ENCODE results near the gene ASPM. TPM values are rescaled to one million over a fixed set of nuclear protein-coding genes. Genes with fewer than 3 reads are reported as not detected.

The ASPM gene
- total and polyA plus RNA-seq, 2 of the 4 experiments (the other 2 are of a cell fraction), result 7.1 to 27.8 TPM

DNA sequence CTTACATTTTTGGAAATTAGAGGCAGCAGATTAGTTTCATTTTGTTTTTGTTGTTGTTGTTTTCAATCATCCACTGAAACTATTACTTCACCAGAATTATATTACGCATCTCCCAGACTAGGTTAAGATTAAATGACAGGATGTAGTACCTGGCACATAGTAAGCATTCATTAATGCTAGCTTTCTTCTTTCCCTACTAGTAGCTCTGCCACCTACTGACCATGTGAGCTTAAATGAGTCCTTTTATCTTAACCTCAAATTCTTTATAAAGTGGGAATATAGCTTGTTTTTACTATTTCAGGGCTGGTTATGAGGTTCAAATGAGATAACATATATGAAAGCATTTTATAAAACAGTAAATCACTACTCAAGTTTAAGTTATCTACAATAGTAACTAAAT, 10.2 kb upstream of the ASPM start:
- TSS peak; percentile 25 for BruUV-seq (replicated peaks)
- H4K5ac ChIP-seq (ENCODE audit: low read depth, low read length), result no peak overlapping the region
- H4K91ac ChIP-seq (ENCODE audit: insufficient read depth, low read depth, low read length), result no peak overlapping the region
- TF ChIP-seq RFX5 (IDR thresholded peaks at IDR 0.05; ENCODE audit: low read depth, low read length) (no peak), FOS (IDR thresholded peaks at IDR 0.05; ENCODE audit: low read depth, low read length) (no peak)
- peaks cover 3% of the 10 kb centered on the region for H3K36me3 ChIP-seq (ENCODE audit: control insufficient read depth, insufficient read depth, low read length)
- H2BK15ac ChIP-seq (ENCODE audit: low read depth, low read length), result no peak overlapping the region
- H4K20me1 ChIP-seq (ENCODE audit: insufficient read depth, low read length), result no peaks in the 10 kb centered on the region
- H3K23ac ChIP-seq (ENCODE audit: low read depth, low read length), result no peak overlapping the region
- intact Hi-C loops (cut with micrococcal nuclease), result no loop called here
- no peak overlapping the region for H3K18ac ChIP-seq (ENCODE audit: low read depth, low read length)
- no peak overlapping the region for H2BK5ac ChIP-seq (ENCODE audit: low read depth, low read length, poor library complexity, severe bottlenecking)
- no peak overlapping the region for H2AFZ ChIP-seq (replicated peaks; ENCODE audit: low read length, poor library complexity)
- H4K8ac ChIP-seq (ENCODE audit: low read depth in 2 of 2, low read length in 2 of 2), result no peak overlapping the region
- ATAC-seq (ENCODE audit: low read depth), result no peak
- peaks cover 0 to 3% of the 10 kb centered on the region in 2 experiments; a peak in 2 of 4 replicates for H3K79me1 ChIP-seq (ENCODE audit: low read depth in 1 of 2, low read length in 2 of 2)
- H2AK9ac ChIP-seq (replicated peaks; ENCODE audit: low read depth, low read length, poor library complexity), result no peak overlapping the region
- no peaks in the 10 kb centered on the region for H3K9me3 ChIP-seq (ENCODE audit: control insufficient read depth, insufficient read depth, low read length)
- H3K56ac ChIP-seq (ENCODE audit: extremely low read depth, insufficient read depth, low read length), result no peak overlapping the region
- H3K4me1 ChIP-seq (ENCODE audit: control insufficient read depth, insufficient read depth, low read length), result peaks cover 2% of the 10 kb centered on the region; the same call in 1 of the 2 replicates
- no peaks in the 10 kb centered on the region for H3K27me3 ChIP-seq (ENCODE audit: control insufficient read depth, insufficient read depth, low read length)
- no peak overlapping the region for H2AK5ac ChIP-seq (ENCODE audit: low read depth, low read length)
- no peak overlapping the region for H3K27ac ChIP-seq (ENCODE audit: insufficient read depth, low read length)
- H3K9me1 ChIP-seq (ENCODE audit: insufficient read depth, low read length), result no peaks in the 10 kb centered on the region
- DNase-seq, result no peak
- no peak overlapping the region for H3K4me3 ChIP-seq (ENCODE audit: insufficient read depth, low read depth, low read length)
- H3K9ac ChIP-seq (ENCODE audit: low read depth, low read length), result no peak overlapping the region
- no CpG with 5 or more reads among the region's 1 CpG for WGBS, 2 experiments (ENCODE audit: extremely low coverage in 2 of 2, insufficient read length in 1 of 2)
- no peak overlapping the region for H2BK120ac ChIP-seq (ENCODE audit: low read depth, low read length)
- no peak overlapping the region for H2BK20ac ChIP-seq (ENCODE audit: low read depth, low read length)
- dilution Hi-C loops (cut with HindIII; ENCODE audit: low sequenced_read_pairs, unreplicated experiment), result no loop called here
- POLR2A ChIA-PET (ENCODE audit: unreplicated experiment), result no interaction called here
- no peak overlapping the region for H3K4me2 ChIP-seq (ENCODE audit: low read depth, low read length)
- H3K4ac ChIP-seq (ENCODE audit: low read depth, low read length), result no peak overlapping the region
- in situ Hi-C loops (cut with MboI; ENCODE audit: low sequenced_read_pairs), result no loop called here
- CTCF ChIA-PET, result no interaction called here
- H3K14ac ChIP-seq (replicated peaks; ENCODE audit: low read depth, low read length), result no peak overlapping the region

Measured in IMR-90 (cell line).